ENCODE results near the gene ZNF665. TPM values are rescaled to one million over a fixed set of nuclear protein-coding genes. Genes with fewer than 3 reads are reported as not detected.

The ZNF665 gene
- total RNA-seq, 2 experiments from 2014 or later: 9.8 to 12.2 TPM

- TF ChIP-seq EZH2phosphoT487 (IDR thresholded peaks at IDR 0.05; ENCODE audit: borderline replicate concordance, low read depth, low read length) (no peak), CTCF (conservative IDR thresholded peaks at IDR 0.05; ENCODE audit: low read length) (no peak)
- H3K4me2 ChIP-seq (ENCODE audit: low read length): no peak overlapping the region
- no peak for DNase-seq (ENCODE audit: low spot score)
Measured at GRCh38 chr19:53161123-53161522, 32.0 kb downstream of the ZNF665 start.

GRCh38 chr19:53160350-53160749 is 32.8 kb downstream of the ZNF665 start:
- H3K9me2 ChIP-seq (ENCODE audit: insufficient read depth, low read length): no peaks in the 10 kb centered on the region
- ChIA-PET CTCF (ENCODE audit: unreplicated experiment) (no interaction called here), POLR2A (no interaction called here)
- no peak overlapping the region for H3K27ac ChIP-seq (ENCODE audit: low read depth, low read length, poor library complexity, severe bottlenecking)
- intact Hi-C loops (cut with micrococcal nuclease; ENCODE audit: unreplicated experiment): no loop called here
- H3K9me3 ChIP-seq (ENCODE audit: low read length): peaks cover 25% of the 10 kb centered on the region
- no peak overlapping the region for H3K4me2 ChIP-seq (ENCODE audit: low read length)
- no peaks in the 10 kb centered on the region for H4K20me1 ChIP-seq (ENCODE audit: insufficient read depth, low read length)
- DNase-seq (ENCODE audit: low spot score): no peak
- H3K4me3 ChIP-seq (ENCODE audit: low read depth, low read length, poor library complexity, severe bottlenecking): no peak overlapping the region
- peaks cover 17% of the 10 kb centered on the region; the same call in 1 of the 2 replicates for H3K79me2 ChIP-seq (ENCODE audit: insufficient read depth, low read depth, low read length)
- no TSS peak for BruUV-seq (replicated peaks)
- no peak overlapping the region for H2AFZ ChIP-seq (ENCODE audit: low read length)
- peaks cover 11% of the 10 kb centered on the region for H3K4me1 ChIP-seq (ENCODE audit: insufficient read depth, low read length, poor library complexity, severe bottlenecking)
- H3K36me3 ChIP-seq (ENCODE audit: insufficient read depth, low read length): peaks cover 22% of the 10 kb centered on the region
- TF ChIP-seq EZH2phosphoT487 (IDR thresholded peaks at IDR 0.05; ENCODE audit: borderline replicate concordance, low read depth, low read length) (no peak), CTCF (conservative IDR thresholded peaks at IDR 0.05; ENCODE audit: low read length) (no peak)

More at GRCh38 chr19:53161123-53161522, 32.0 kb downstream of the ZNF665 start:
- Histone ChIP-seq H3K9me3 (ENCODE audit: low read length) (peaks cover 33% of the 10 kb centered on the region), H2AFZ (ENCODE audit: low read length) (no peak overlapping the region), H4K20me1 (ENCODE audit: insufficient read depth, low read length) (no peaks in the 10 kb centered on the region), H3K9me2 (ENCODE audit: insufficient read depth, low read length) (no peaks in the 10 kb centered on the region), H3K27ac (ENCODE audit: low read depth, low read length, poor library complexity, severe bottlenecking) (no peak overlapping the region), H3K79me2 (ENCODE audit: insufficient read depth, low read depth, low read length) (peaks cover 17% of the 10 kb centered on the region; the same call in 1 of the 2 replicates), H3K4me1 (ENCODE audit: insufficient read depth, low read length, poor library complexity, severe bottlenecking) (peaks cover 11% of the 10 kb centered on the region), H3K4me3 (ENCODE audit: low read depth, low read length, poor library complexity, severe bottlenecking) (no peak overlapping the region), H3K36me3 (ENCODE audit: insufficient read depth, low read length) (peaks cover 25% of the 10 kb centered on the region)
- BruUV-seq (replicated peaks): no TSS peak
- CTCF ChIA-PET (ENCODE audit: unreplicated experiment): interaction anchor here (0.6 kb wide), 1 partner anchor 862 kb away, joined by 3 read pairs; no protein-coding TSS in a partner anchor
- POLR2A ChIA-PET: no interaction called here
- intact Hi-C loops (cut with micrococcal nuclease; ENCODE audit: unreplicated experiment): no loop called here

- Histone ChIP-seq H3K36me3 (ENCODE audit: insufficient read depth, low read length) (peaks cover 32% of the 10 kb centered on the region), H3K4me3 (ENCODE audit: low read depth, low read length, poor library complexity, severe bottlenecking) (peak overlapping the region; percentile 77), H3K9me3 (ENCODE audit: low read length) (peaks cover 15% of the 10 kb centered on the region), H4K20me1 (ENCODE audit: insufficient read depth, low read length) (no peaks in the 10 kb centered on the region), H3K9me2 (ENCODE audit: insufficient read depth, low read length) (no peaks in the 10 kb centered on the region), H3K27ac (ENCODE audit: low read depth, low read length, poor library complexity, severe bottlenecking) (no peak overlapping the region), H3K4me1 (ENCODE audit: insufficient read depth, low read length, poor library complexity, severe bottlenecking) (peaks cover 11% of the 10 kb centered on the region), H3K4me2 (ENCODE audit: low read length) (peak overlapping the region; percentile 81), H2AFZ (ENCODE audit: low read length) (peak overlapping the region; percentile 25), H3K79me2 (ENCODE audit: insufficient read depth, low read depth, low read length) (peaks cover 17% of the 10 kb centered on the region; the same call in 1 of the 2 replicates)
- no peak for TF ChIP-seq EZH2phosphoT487 (IDR thresholded peaks at IDR 0.05; ENCODE audit: borderline replicate concordance, low read depth, low read length)
- CTCF ChIA-PET (ENCODE audit: unreplicated experiment): interaction anchor here (0.6 kb wide), 1 partner anchor 631 kb away, joined by 3 read pairs; no protein-coding TSS in a partner anchor
- POLR2A ChIA-PET: interaction anchor here (0.7 kb wide), 1 partner anchor 40 kb away, joined by 5 read pairs; no protein-coding TSS in a partner anchor
- DNase-seq (ENCODE audit: low spot score): peak; percentile 37
- intact Hi-C loops (cut with micrococcal nuclease; ENCODE audit: unreplicated experiment): no loop called here
- no TSS peak for BruUV-seq (replicated peaks)
Measured at GRCh38 chr19:53158119-53158656, 35.0 kb downstream of the ZNF665 start.
